GM18907 (cell line): ENCODE measurements around the gene KCTD7.
"Not testable (repeated sequence)": the region's sequence is repeated elsewhere in the genome, so short reads cannot be mapped to it uniquely, and the experiment has no call there.

Source experiments
- ATAC-seq: cut with Tn5 transposase; IDR thresholded peaks from one replicate; pipeline ENCODE4 v1.9.1; 2021; ENCODE audit warnings: mild to moderate bottlenecking, moderate library complexity; ENCODE audit not compliant: unreplicated experiment

KCTD7 gene

DNA sequence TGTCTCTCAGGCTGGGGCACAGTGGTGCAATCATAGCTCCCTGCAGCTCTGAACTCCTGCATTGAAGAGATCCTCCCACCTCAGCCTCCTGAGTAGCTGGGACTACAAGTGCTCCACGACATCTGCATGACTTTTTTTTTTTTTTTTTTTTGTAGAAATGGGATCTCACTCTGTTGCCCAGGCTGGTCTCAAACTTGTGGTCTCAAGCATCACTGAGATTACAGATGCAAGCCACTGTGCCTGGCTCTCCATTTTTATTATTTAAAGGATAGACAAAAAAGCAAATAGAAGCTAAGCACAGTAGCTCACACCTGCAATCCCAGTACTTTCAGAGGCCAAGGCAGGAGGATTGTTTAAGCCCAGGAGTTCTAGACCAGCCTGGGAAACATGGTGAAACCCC, 13.0 kb upstream of the KCTD7 start:
- no peak for ATAC-seq

DNA sequence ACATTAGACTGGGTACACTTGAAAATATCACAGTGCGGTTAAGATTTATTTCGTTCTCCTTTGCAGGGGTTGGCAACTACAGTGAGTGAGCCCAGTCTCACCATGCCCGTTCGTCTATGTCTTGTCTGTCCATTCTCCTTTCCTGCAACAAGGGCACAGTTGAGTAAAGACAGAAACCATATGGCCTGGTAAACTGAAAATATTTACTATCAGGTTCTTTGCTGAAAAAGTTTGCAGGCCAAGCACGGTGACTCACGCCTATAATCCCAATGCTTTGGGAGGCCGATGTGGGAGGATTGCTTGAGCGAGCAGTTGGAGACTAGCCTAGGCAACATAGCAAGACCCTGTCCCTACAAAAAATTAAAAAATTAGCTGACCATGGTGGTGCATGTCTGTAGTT, 11.4 kb upstream of the KCTD7 start:
- ATAC-seq: no peak

DNA sequence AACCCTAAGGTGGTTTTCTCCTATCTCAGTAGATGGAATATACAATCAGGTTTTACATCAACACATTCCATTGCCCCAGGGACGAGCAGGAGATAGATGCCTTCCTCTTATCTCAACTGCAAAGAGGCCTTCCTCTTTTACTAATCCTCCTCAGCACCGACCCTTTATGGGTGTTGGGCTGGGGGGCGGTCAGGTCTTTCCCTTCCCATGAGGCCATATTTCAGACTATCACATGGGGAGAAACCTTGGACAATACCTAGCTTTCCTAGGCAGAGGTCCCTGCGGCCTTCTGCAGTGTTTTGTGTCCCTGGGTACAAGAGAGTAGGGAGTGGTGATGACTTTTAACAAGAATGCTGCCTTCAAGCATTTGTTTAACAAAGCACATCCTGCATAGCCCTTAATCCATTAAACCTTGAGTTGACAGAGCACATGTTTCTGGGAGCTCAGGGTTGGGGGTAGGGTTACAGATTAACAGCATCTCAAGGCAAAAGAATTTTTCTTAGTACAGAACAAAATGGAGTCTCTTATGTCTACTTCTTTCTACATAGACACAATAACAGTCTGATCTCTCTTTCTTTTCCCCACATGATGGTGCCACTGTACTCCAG, 9.2 kb upstream of the KCTD7 start:
- ATAC-seq: not testable (repeated sequence)

DNA sequence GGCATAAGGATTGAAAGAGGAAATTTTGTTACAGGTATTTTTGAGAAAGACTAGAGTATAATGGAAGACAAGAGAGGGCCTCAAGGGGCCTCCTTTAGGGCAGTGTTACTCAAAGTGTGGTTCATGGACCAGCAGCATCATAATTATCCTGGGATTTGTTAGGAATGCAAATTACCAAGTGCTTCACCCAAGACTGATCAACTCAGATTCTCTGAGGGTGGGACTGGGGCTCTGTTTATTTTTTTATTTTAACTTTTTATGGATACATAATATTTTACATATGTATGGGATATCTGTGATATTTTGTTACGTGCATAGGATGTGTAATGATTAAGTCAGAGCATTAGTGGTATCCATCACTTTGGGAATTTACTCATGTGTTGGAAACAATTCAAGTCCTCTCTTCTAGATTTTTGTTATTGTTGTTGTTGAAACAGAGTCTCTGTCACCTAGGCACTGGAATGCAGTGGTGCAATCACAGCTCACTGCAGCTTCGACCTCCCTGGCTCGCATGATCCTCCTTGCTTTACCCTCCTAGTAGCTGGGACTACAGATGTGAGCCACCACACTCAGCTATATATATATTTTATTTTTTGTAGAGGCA, 2.2 kb upstream of the KCTD7 start:
- no peak for ATAC-seq

DNA sequence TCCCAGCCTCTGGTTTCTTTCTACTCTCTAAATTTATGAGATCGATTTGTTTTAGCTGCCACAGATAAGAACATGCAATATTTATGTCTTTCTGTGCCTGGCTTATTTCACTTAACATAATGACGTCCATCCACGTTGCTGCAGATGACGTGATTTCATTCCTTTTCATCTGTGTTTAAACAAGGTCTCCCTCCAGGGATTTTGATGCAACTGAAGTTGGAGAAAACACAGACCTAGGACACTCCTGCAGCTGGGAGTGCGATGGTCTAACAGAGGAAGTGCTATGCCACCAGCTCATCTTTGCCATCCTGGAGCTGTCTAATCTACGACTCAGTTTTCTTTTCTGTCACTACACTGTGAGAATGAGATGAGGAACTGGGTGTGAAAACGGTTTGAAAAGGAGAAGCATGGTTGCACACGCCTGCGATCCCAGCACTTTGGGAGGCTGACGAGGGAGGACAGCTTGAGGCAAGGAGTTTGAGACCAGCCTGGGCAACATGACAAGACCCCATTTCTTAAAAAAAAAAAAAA, 1.5 kb upstream of the KCTD7 start:
- ATAC-seq: no peak

DNA sequence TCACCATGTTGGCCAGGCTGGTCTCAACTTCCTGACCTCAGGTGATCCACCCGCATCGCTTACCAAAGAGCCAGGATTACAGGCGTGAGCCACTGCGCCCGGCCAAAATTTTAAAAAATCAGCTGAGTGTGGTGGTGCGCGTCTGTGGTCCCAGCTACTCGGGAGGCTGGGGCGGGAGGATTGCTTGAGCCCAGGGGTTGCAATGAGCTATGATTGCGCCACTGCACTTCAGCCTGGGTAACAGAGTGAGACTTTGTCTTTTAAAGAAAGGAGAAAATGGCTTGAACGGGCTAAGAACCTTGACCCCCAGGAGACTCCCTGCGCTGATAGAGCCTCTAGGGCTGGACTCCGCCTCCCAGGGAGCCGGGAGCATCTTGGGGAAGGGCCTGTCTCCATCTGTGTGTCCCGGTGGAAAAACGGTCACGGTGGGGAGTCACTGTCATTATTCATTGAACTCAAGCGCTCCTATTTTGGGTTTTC, 760 bp upstream of the KCTD7 start:
- ATAC-seq: peak; percentile 7

DNA sequence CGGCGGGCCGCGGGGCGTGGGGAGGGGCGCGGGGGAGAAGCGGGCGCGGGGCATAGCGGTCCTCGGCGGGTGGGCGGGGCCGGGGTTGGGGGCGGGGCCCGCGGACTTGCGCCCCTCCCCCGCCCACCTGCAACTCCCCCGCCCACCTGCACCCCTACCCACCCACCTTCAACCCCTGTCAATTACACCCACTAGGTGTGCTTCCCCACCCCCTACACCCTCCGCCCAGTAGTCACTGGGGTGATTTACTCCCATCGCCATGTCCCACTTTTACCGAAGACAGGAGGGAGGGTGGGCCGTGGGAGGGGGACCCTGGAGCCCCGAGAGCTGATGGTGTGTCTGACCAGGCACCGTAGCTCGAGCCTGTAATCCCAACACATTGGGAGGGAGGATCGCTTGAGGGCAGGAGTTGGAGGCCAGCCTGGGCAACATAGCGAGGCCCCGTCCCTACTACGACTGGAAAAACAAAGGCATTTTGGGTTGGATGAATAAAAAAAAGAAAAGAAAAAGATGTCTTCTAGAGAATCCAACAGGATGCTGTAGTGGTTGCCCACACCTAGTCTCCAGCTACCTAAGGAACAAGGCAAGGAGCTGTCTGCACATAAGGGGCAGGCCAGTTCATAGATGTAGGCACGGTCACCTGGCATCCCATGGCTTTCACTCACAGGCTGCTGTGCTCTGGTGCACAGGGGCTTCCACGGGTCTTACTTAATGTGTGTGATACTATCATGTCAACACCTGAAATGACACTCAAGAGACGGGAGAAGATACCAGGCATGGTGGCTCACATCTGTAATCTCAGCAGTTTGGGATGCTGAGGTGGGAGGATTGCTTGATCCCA, 761 bp downstream of the KCTD7 start:
- ATAC-seq: no peak

DNA sequence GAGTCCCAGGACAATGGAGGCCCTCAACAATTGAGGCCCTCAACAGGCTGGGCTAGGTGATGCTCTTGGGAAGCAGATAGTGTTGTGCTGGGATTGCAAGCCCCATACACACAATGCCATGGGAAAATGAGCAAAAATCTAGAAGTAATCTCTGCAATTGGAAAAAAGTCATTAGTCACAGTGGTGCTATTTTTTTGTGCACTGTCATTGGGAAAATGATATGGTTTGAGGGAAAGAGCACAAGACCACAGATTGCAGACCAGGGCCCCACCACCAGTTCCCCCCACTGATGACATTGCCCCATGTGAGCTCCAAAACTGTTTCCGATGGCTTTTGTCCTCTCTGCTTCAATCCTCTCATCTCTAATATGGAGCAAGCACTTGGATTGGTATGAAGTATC, 1.9 kb downstream of the KCTD7 start:
- ATAC-seq: no peak

DNA sequence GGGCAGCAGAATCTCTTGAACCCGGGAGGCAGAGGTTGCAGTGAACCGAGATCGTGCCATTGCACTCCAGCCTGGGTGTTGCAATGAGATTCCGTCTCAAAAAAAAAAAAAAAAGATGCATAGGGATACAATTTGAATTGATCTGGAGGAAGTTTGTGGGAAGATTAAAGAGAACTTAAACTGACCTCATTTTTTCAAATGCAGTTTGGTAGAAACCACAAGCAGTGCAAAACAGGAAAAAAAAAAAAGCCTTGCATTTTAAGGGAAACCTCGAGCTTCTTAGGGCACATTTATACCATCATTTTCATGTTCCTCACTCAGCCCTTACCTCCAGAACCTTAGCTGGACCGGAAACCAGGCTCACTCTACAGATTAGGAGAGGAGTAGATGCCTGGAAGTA, 2.8 kb downstream of the KCTD7 start:
- no peak for ATAC-seq

DNA sequence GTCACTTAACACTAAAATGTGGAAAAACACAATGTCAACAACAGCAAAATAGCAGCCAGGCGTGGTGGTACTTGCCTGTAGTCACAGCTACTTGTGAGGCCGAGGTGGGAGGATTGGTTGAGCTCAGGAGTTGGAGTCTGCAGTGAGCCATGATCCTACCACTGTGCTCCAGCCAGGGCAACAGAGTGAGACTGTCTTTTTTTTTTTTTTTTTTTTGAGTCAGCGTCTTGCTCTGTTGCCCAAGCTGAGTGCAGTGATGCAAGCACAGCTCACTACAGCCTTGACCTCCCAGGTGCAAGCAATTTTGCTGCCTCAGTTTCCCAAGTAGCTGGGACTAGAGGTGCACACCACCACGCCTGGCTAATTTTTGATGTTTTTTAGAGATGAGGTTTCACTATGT, 6.1 kb downstream of the KCTD7 start:
- ATAC-seq: no peak

DNA sequence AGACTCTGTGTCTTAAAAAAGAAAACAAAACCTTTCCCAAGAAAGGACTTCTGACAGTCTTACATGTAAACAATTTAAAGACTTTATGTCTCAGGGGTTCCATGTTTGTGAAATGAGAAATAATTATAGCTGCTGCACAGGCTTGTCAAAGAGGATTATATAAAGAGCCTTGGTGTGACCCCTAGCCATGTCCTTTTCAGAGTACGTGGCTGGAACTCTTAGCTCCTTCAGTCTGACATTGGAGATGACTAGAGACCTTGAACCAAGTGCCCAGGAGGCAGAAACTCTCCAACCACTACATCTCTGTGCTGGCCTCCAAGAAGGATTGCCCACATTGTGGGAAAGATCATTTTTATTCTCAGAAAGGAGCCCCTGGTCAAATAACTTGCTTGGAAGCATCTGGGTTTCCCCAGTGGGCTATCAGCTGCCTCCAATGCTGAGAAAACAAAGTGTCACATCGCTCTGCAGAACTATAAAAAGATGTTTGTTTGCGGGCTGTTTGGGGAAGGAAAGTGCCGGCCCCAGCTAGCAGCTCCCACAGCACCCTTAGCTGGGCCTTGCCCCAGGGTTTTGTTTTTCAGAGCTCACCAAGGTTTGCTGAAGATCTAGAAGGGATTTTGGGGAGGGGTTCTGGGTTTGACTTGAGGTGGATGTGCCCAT, 6.8 kb downstream of the KCTD7 start:
- not testable (repeated sequence) for ATAC-seq

DNA sequence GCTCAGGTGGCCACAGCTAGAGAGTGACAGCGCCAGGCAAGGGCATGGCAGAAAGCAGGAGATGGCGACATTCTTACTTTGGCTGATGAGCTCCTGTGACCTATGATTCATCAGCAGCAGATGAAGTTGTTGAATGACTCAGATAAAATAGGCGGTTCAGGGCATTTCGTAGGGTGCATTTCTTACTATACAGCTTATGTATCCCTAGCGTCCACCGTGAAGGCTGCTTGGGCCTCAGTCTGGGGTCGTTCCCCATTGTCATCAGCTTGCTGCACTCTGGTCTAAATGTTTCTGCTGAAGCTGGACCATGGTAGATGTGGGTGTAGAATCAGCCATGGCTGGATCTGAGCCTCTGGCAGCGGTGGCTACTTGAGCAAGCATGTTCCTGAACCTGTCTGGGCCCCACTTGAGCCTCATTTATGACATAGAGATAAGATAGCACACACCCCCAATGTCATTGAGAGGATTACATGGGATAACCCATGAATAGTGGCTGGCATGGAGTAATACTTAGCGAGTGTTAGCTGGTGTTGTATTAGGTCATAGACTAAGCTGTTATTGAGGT, 7.4 kb downstream of the KCTD7 start:
- ATAC-seq: not testable (repeated sequence)

DNA sequence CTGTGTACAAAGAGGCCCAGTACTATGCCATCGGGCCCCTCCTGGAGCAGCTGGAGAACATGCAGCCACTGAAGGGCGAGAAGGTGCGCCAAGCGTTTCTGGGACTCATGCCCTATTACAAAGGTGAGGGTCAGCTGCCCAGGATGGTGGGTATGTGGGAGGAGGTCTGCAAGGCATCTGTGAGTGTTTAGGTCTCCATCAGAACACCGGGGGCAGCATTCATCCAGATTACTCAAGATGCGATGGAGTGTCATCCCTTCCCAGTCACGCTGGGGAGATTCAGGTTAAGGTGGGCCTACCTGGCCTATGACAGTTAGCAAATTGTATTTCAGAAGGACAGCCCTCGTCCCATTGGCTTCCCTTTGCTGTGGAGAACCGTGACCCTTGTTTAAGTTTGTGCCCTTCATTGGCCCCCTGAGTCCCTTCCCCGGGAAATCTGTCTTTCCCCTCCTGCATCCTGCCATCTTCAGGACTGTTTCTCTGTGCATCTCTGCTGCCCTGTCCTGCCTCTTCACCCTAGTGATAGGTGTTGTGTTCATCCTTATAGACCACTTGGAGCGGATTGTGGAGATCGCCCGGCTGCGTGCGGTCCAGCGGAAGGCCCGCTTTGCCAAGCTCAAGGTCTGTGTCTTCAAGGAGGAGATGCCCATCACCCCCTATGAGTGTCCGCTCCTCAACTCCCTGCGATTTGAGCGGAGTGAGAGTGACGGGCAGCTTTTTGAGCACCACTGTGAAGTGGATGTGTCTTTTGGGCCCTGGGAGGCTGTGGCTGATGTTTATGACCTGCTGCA, 9.8 kb downstream of the KCTD7 start:
- ATAC-seq: no peak

DNA sequence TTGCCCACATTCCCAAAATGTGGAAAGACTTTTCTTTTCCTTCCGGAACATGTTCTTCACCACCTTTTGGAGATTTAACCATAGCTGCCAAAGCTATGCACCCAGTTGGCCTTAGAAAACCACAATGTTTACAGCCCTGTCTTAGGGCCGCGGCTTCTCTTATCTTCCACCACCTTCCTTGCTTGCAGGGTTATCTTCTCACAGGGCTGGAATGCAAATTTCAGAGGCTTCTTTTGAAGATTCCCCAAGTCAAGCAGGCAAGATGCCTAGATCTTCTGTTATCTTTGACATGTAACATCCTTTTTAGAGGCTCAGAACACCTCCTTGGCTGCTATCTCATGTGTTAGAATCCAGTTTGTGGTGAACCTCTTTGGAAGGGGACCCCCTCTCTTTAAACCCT, 11.1 kb downstream of the KCTD7 start:
- ATAC-seq: no peak

DNA sequence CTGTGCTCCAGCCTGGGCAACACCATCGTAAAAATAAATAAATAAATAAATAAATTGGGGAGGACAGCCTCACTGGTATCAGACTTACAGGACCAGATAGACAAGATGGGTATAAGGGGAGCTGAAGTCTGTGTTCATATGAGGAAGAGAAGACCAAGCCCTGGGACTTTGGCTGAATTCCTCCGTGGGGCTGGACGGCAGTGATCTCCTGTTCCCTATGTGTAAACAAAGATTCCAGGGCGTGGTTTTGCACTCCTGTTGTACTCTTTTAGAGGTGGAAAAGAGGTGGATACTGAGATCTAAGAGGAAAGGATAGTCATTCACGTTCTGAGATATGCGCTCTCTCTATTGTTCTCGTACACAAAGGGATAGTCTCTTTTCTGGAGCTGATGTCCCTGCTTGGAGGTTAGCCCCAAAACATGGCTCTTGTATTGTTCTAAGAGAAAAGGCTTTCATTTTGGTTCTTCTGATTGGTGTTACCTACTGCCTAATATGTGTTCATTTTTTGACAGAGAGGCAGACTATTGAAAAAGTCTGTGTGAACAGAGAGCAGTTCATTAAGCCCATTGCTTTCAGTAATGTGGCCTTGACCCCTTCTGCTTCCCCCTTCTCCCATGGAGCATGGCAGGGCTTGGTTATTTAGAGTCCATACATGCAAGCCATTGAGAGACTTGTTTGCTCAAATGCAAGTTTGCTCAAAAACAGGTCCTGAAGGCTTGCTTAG, 12.3 kb downstream of the KCTD7 start:
- ATAC-seq: no peak

DNA sequence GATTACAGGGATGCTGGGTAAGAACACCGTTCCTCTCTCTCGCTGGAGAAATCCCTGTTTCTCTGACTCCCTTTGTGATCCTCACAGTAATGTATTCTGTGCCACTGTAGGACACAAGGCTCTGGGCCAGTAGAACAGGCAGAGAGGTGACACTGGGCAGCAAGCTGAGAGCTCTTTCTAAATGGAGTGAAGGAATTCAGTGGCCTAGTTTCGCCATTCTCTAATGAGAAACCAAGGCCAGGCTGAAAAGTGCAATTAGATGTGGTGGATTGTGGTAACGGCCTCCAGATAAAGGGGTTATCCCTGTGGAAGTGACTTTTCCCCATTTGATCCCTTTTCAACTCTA, 12.8 kb downstream of the KCTD7 start:
- ATAC-seq: no peak

DNA sequence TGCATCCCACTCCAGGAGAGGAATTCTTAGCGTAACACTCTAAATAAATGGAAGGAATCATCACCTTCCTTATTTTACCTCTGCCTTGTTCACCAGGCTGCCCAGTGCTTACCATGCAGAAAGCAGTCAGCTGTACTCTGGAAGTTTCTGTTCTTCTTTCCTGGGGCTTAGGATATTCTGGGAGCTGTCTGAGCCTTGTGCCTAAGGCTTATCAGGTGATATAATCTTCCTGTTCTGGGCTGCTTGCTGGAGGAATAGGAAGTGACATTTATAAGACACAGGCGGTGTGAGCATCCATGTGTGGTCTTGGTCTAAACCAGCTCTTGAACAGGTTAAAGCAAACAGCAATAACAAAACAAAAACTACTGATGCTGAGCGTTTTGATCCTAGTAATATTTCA, 13.5 kb downstream of the KCTD7 start:
- ATAC-seq: no peak

DNA sequence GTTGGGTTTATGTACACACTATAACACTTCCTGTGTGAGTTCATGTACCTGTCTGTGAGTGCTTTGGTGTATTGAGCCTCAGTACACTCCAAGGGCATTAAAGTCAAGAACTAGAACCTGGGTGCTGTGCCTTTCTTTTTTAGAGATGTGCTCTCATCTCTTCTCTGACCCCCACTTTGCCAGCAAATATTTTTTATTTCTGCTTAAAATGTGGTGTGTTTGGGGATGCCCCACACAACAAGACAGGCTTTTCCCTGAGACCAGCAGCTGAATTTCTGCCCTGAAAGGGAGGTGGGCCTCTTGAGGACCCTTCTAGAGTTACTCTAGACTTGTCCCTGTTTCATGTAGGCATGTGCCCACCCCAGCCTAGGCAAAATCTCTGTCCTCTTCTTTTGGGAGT, 14.3 kb downstream of the KCTD7 start:
- no peak for ATAC-seq

DNA sequence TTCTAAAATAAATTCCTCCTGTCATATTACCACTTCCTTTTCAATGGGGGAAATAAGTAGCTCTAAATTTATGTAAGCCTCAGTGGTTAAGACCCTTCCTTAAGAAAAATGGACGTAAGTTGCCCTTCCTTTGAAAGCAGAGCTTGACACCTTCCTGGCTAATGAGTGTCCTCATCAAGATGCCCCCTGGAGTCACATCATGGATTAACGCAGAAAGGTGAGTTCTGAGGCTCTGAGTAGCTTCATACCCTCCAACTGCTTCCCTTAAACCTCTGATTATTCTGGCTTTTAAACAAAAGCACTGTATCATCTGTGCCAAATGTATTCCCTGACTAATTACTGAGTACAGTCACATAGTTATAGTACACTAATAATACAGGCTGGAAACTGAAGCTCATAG, 14.7 kb downstream of the KCTD7 start:
- no peak for ATAC-seq

DNA sequence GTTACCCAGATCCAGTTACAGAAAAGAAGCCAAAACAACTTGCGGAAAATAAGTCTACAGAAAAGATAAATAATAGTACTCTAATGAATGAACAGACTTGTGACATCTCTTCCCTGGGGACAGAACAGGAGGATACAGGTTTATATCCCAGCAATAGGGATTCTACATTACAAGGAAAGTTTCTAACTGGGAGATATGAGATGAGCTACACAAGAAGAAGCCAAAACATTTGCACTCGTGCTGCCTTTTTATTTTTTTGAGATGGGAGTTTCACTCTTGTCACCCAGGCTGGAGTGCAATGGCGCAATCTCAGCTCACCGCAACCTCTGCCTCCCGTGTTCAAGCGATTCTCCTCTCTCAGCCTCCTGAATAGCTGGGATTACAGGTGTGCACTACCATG, 22.3 kb downstream of the KCTD7 start:
- ATAC-seq: not testable (repeated sequence)
